ENCODE measurements around the gene SLU7. TPM values are rescaled to one million over a fixed set of nuclear protein-coding genes. Genes with fewer than 3 reads are reported as not detected.
A peak's percentile ranks its signal among the peaks of the same experiment; 100 is the strongest.
"Not testable (repeated sequence)": the region's sequence is repeated elsewhere in the genome, so short reads cannot be mapped to it uniquely, and the experiment has no call there.

SLU7 gene
- total RNA-seq, 2 experiments from 2014 or later = 45.9 to 46.4 TPM

- no peak overlapping the region for H3K4me3 Mint-ChIP-seq
- no peaks in the 10 kb centered on the region for H3K9me3 Mint-ChIP-seq
- peaks cover 22% of the 10 kb centered on the region for H3K4me1 Mint-ChIP-seq (ENCODE audit: low read depth)
- no peak overlapping the region for H3K27ac Mint-ChIP-seq
- no peaks in the 10 kb centered on the region for H3K27me3 Mint-ChIP-seq
- ChIA-PET POLR2A (no interaction called here), CTCF (interaction anchor here (2.3 kb wide), 1 partner anchor 10 kb away, joined by 9 read pairs; no protein-coding TSS in a partner anchor)
- no peaks in the 10 kb centered on the region for H3K36me3 Mint-ChIP-seq
- DNase-seq = no peak
- intact Hi-C loops (cut with micrococcal nuclease) = no loop called here
Measured at GRCh38 chr5:160448886-160449285, 30.0 kb upstream of the SLU7 start.

- ChIA-PET CTCF (no interaction called here), POLR2A (no interaction called here)
- no peak for DNase-seq
- no peaks in the 10 kb centered on the region for H3K36me3 Mint-ChIP-seq
- H3K27me3 Mint-ChIP-seq = no peaks in the 10 kb centered on the region
- intact Hi-C loops (cut with micrococcal nuclease) = no loop called here
- no peak overlapping the region for H3K4me3 Mint-ChIP-seq
- peaks cover 30% of the 10 kb centered on the region for H3K4me1 Mint-ChIP-seq (ENCODE audit: low read depth)
- H3K9me3 Mint-ChIP-seq = no peaks in the 10 kb centered on the region
- H3K27ac Mint-ChIP-seq = no peak overlapping the region
Measured at GRCh38 chr5:160445751-160446150, 26.9 kb upstream of the SLU7 start.

GRCh38 chr5:160445132-160445531 is 26.3 kb upstream of the SLU7 start:
- H3K9me3 Mint-ChIP-seq = no peaks in the 10 kb centered on the region
- intact Hi-C loops (cut with micrococcal nuclease) = no loop called here

GRCh38 chr5:160444407-160444806 is 25.5 kb upstream of the SLU7 start:
- CTCF ChIA-PET = no interaction called here

More at GRCh38 chr5:160445132-160445531, 26.3 kb upstream of the SLU7 start:
- CTCF ChIA-PET = no interaction called here
- POLR2A ChIA-PET = no interaction called here
- H3K4me3 Mint-ChIP-seq = no peak overlapping the region
- H3K27ac Mint-ChIP-seq = no peak overlapping the region
- H3K27me3 Mint-ChIP-seq = no peaks in the 10 kb centered on the region
- peaks cover 30% of the 10 kb centered on the region for H3K4me1 Mint-ChIP-seq (ENCODE audit: low read depth)
- H3K36me3 Mint-ChIP-seq = no peaks in the 10 kb centered on the region
- DNase-seq = no peak

GRCh38 chr5:160442824-160443431 is 24.0 kb upstream of the SLU7 start:
- CTCF ChIA-PET = interaction anchor here (0.7 to 1.0 kb wide), 3 partner anchors 23 to 345 kb away, joined by 3 read pairs; no protein-coding TSS in a partner anchor
- Mint-ChIP-seq H3K27ac (no peak overlapping the region), H3K36me3 (no peaks in the 10 kb centered on the region), H3K27me3 (no peaks in the 10 kb centered on the region), H3K9me3 (no peaks in the 10 kb centered on the region), H3K4me1 (ENCODE audit: low read depth) (peaks cover 33% of the 10 kb centered on the region), H3K4me3 (no peak overlapping the region)
- intact Hi-C loops (cut with micrococcal nuclease) = no loop called here
- DNase-seq = no peak
- POLR2A ChIA-PET = no interaction called here

More at GRCh38 chr5:160444407-160444806, 25.5 kb upstream of the SLU7 start:
- no peak overlapping the region for H3K27ac Mint-ChIP-seq
- no peak for DNase-seq
- H3K9me3 Mint-ChIP-seq = no peaks in the 10 kb centered on the region
- no peak overlapping the region for H3K4me3 Mint-ChIP-seq
- peaks cover 26% of the 10 kb centered on the region for H3K4me1 Mint-ChIP-seq (ENCODE audit: low read depth)
- intact Hi-C loops (cut with micrococcal nuclease) = no loop called here
- POLR2A ChIA-PET = no interaction called here
- H3K27me3 Mint-ChIP-seq = no peaks in the 10 kb centered on the region
- H3K36me3 Mint-ChIP-seq = no peaks in the 10 kb centered on the region

- Mint-ChIP-seq H3K4me3 (no peak overlapping the region), H3K27ac (no peak overlapping the region), H3K27me3 (no peaks in the 10 kb centered on the region), H3K9me3 (no peaks in the 10 kb centered on the region), H3K36me3 (no peaks in the 10 kb centered on the region), H3K4me1 (ENCODE audit: low read depth) (peaks cover 37% of the 10 kb centered on the region)
- no peak for DNase-seq
- CTCF ChIA-PET = interaction anchor here (4.6 to 4.7 kb wide), 2 partner anchors 24 to 67 kb away, joined by 115 to 155 read pairs; no protein-coding TSS in a partner anchor
- intact Hi-C loops (cut with micrococcal nuclease) = no loop called here
- POLR2A ChIA-PET = interaction anchor here (1.0 to 1.6 kb wide), 3 partner anchors 22 to 36 kb away, joined by 3 to 6 read pairs (median 4); no protein-coding TSS in a partner anchor
Measured at GRCh38 chr5:160441311-160441781, 22.5 kb upstream of the SLU7 start.

GRCh38 chr5:160439205-160439600 is 20.3 kb upstream of the SLU7 start:
- CTCF ChIA-PET = interaction anchor here (0.6 to 4.7 kb wide), 29 partner anchors 9 to 1110 kb away, joined by 3 to 155 read pairs (median 9); partner anchors contain the start of genes PTTG1 and SLU7
- Mint-ChIP-seq H3K27me3 (no peaks in the 10 kb centered on the region), H3K4me3 (peak overlapping the region; percentile 80), H3K9me3 (no peaks in the 10 kb centered on the region), H3K27ac (peak overlapping the region; percentile 94), H3K36me3 (no peaks in the 10 kb centered on the region), H3K4me1 (ENCODE audit: low read depth) (peaks cover 30% of the 10 kb centered on the region)
- DNase-seq = peak; percentile 93
- intact Hi-C loops (cut with micrococcal nuclease) = loop anchor here (1.0 to 10.0 kb wide), 12 partner anchors 20 to 1106 kb away; partner anchors contain the start of genes GABRB2 and SLU7
- POLR2A ChIA-PET = interaction anchor here (1.6 to 3.2 kb wide), 6 partner anchors 15 to 68 kb away, joined by 4 to 37 read pairs (median 6); partner anchors contain the start of gene SLU7

- H3K36me3 Mint-ChIP-seq = no peaks in the 10 kb centered on the region
- H3K9me3 Mint-ChIP-seq = no peaks in the 10 kb centered on the region
- POLR2A ChIA-PET = interaction anchor here (1.6 to 3.2 kb wide), 7 partner anchors 15 to 68 kb away, joined by 4 to 37 read pairs (median 5); partner anchors contain the start of gene SLU7
- peaks cover 34% of the 10 kb centered on the region for H3K4me1 Mint-ChIP-seq (ENCODE audit: low read depth)
- H3K27me3 Mint-ChIP-seq = no peaks in the 10 kb centered on the region
- peak overlapping the region; percentile 80 for H3K4me3 Mint-ChIP-seq
- peak overlapping the region; percentile 94 for H3K27ac Mint-ChIP-seq
- DNase-seq = peak; percentile 71
- CTCF ChIA-PET = interaction anchor here (0.6 to 4.7 kb wide), 47 partner anchors 8 to 1110 kb away, joined by 3 to 155 read pairs (median 5); partner anchors contain the start of genes PTTG1 and SLU7
- intact Hi-C loops (cut with micrococcal nuclease) = loop anchor here (1.0 to 10.0 kb wide), 12 partner anchors 19 to 1106 kb away; partner anchors contain the start of genes GABRB2 and SLU7
Measured at GRCh38 chr5:160438316-160439204, 19.7 kb upstream of the SLU7 start.

- Mint-ChIP-seq H3K9me3 (no peaks in the 10 kb centered on the region), H3K36me3 (no peaks in the 10 kb centered on the region), H3K27ac (no peak overlapping the region), H3K4me1 (ENCODE audit: low read depth) (peaks cover 36% of the 10 kb centered on the region), H3K4me3 (no peak overlapping the region), H3K27me3 (no peaks in the 10 kb centered on the region)
- POLR2A ChIA-PET = interaction anchor here (1.8 to 3.2 kb wide), 2 partner anchors 15 to 70 kb away, joined by 5 to 23 read pairs; no protein-coding TSS in a partner anchor
- no peak for DNase-seq
- CTCF ChIA-PET = interaction anchor here (0.7 to 4.7 kb wide), 9 partner anchors 12 to 350 kb away, joined by 3 to 155 read pairs (median 32); partner anchors contain the start of genes PTTG1 and SLU7
- intact Hi-C loops (cut with micrococcal nuclease) = loop anchor here (5.0 to 10.0 kb wide), 5 partner anchors 168 to 1108 kb away; partner anchors contain the start of gene GABRB2
Measured at GRCh38 chr5:160437271-160437670, 18.4 kb upstream of the SLU7 start.

GRCh38 chr5:160436661-160437060 is 17.8 kb upstream of the SLU7 start:
- H3K4me1 Mint-ChIP-seq (ENCODE audit: low read depth) = peaks cover 34% of the 10 kb centered on the region
- H3K27me3 Mint-ChIP-seq, H3K4me3 Mint-ChIP-seq, POLR2A ChIA-PET, H3K9me3 Mint-ChIP-seq, H3K36me3 Mint-ChIP-seq, DNase-seq, H3K27ac Mint-ChIP-seq: not testable (repeated sequence)
- intact Hi-C loops (cut with micrococcal nuclease) = loop anchor here (5.0 to 10.0 kb wide), 5 partner anchors 168 to 1108 kb away; partner anchors contain the start of gene GABRB2
- CTCF ChIA-PET = interaction anchor here (3.4 to 4.7 kb wide), 4 partner anchors 11 to 71 kb away, joined by 48 to 155 read pairs (median 116); partner anchors contain the start of gene PTTG1

GRCh38 chr5:160436017-160436416 is 17.1 kb upstream of the SLU7 start:
- Mint-ChIP-seq H3K9me3 (no peaks in the 10 kb centered on the region), H3K4me3 (no peak overlapping the region), H3K27me3 (no peaks in the 10 kb centered on the region), H3K36me3 (no peaks in the 10 kb centered on the region), H3K27ac (no peak overlapping the region), H3K4me1 (ENCODE audit: low read depth) (peaks cover 27% of the 10 kb centered on the region)
- POLR2A ChIA-PET = no interaction called here
- intact Hi-C loops (cut with micrococcal nuclease) = loop anchor here (5.0 to 10.0 kb wide), 5 partner anchors 169 to 1109 kb away; partner anchors contain the start of gene GABRB2
- CTCF ChIA-PET = interaction anchor here (1.0 kb wide), 1 partner anchor 32 kb away, joined by 4 read pairs; no protein-coding TSS in a partner anchor
- DNase-seq = no peak

All from activated CD4-positive, alpha-beta memory T cell treated with anti-CD3 and anti-CD28 coated beads for 36 hours (primary cell).